DMS79 treated with DMSO at 0.1 percent for 48 hours (cell line): Measurements from ENCODE around the gene ST8SIA4.
"Not testable (repeated sequence)": the region's sequence is repeated elsewhere in the genome, so short reads cannot be mapped to it uniquely, and the experiment has no call there.

Experiments used
- DNase-seq: peaks from one replicate; lab custom pipeline; 2025; lab: John Stamatoyannopoulos, UW

The ST8SIA4 gene

GRCh38 chr5:100828071-100828897 lies 74.8 kb downstream of the ST8SIA4 start:
- DNase-seq: no peak

DNA sequence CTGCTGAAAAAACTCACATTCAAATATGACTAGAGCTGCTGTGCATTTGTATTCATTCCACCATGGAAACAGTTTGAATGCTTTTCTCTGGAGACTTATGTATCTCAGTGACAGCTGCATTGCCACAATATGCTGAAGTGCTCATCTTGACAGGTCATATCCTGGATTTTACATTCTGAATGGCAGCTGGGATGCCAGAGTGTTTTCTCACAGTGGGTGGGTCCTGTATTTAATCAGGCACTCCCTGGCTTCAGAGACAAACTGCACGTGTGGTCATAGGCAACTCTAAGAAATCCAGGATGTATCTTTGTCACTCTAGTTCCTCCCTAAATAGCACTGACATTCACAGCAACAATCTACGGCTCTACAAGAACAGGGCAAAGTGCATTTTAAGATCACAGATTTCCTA lies 75.6 kb downstream of the ST8SIA4 start:
- DNase-seq: no peak

DNA sequence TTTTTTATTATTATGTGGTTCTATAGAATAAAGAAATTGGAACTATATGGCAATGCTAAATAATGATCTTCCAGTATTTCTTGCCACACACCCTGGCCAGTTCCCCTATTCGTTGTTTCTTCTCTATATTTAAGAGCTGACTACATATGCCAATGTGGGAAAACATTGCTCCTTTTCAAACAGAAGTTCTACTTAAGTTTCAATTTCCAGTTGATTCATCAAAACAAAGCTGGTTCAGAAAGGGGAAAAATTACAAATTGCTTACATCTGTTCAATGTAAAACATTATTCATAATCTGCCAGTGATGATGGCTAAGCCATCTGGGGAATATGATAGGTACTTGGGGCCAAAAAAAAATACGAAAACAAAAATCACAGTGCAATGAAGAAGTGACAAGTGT lies 76.9 kb downstream of the ST8SIA4 start:
- DNase-seq: no peak

GRCh38 chr5:100824635-100825034 lies 78.4 kb downstream of the ST8SIA4 start:
- DNase-seq: no peak

- no peak for DNase-seq
Measured at GRCh38 chr5:100823812-100824211, 79.3 kb downstream of the ST8SIA4 start.

DNA sequence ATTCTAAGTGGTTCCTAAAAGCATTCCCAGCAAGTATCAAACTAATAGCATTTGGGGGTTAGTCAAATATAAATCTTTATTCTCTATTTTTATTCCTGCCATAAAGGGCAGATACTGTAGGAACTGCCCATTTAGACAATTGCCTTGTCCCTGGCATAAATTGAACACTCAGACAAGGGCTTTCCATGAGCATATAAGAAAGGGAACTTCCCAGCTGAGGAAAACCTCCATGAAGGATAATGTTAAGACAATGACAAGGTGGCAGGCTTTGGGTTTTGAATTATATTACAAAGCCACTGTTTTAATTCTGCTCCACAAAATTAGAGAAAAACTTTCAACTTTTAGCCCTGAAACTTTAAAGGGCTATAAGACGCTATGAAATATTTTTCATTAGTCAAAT lies 81.3 kb downstream of the ST8SIA4 start:
- no peak for DNase-seq

DNA sequence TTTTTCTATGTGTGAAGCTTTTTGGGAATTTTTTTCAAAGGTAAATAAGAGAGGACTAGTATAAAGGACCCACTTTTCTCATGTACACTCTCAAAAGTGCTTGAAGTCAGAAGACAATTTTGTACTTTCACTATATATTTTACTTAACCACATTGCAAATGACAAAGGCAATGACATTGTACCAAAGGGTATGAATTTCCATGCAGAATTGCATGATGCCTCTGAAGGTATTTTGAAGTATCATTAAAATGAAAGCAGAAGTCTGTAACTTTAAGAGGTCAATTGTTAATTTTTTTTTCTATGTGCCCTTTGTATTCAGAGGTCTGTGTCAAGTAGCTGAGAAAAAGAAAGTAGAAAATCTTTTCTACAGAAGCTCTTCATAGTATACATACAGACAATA lies 84.7 kb downstream of the ST8SIA4 start:
- no peak for DNase-seq

DNA sequence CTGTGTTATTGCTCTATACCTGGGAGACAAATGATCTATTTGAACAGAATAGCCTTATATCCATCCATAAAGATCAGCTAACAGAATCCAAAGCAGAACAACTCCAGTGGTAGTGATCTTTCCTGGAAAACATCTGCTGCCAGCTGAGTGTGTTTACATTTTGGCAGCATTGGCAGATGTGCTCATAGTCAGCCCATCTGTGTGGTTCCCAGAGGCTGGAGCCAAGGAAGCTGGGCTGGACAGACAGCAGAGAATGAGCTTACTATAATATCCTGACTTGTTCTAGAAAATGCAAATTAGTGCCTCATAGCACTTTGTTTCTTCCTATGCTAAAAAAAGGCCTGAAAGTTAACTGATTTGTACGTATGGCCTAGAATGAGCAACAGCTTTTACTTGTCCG lies 99.7 kb downstream of the ST8SIA4 start:
- no peak for DNase-seq

GRCh38 chr5:100802208-100802607 lies 100.9 kb downstream of the ST8SIA4 start:
- no peak for DNase-seq

GRCh38 chr5:100800562-100800961 lies 102.5 kb downstream of the ST8SIA4 start:
- DNase-seq: no peak

GRCh38 chr5:100799166-100799565 lies 103.9 kb downstream of the ST8SIA4 start:
- no peak for DNase-seq

DNA sequence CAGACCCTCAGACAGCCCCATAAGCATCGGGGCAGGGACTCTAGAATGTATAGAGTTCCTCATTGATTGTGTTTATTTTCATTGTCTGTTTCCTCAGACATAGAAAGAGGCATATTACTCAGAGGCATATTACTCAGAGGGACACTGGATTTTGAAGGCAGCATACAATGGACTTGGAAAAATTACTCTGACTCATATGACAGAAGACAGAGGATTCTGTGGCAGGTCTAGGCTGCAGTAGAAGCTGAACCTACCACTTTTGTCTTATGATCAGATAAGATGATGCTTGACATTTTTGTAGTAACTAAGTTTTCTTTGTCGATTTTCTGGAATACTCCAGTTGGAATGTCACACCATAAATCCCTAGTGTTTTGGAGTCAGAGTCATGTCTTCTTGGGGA lies 105.2 kb downstream of the ST8SIA4 start:
- DNase-seq: no peak

- DNase-seq: no peak
Measured at GRCh38 chr5:100796851-100797250, 106.2 kb downstream of the ST8SIA4 start.

DNA sequence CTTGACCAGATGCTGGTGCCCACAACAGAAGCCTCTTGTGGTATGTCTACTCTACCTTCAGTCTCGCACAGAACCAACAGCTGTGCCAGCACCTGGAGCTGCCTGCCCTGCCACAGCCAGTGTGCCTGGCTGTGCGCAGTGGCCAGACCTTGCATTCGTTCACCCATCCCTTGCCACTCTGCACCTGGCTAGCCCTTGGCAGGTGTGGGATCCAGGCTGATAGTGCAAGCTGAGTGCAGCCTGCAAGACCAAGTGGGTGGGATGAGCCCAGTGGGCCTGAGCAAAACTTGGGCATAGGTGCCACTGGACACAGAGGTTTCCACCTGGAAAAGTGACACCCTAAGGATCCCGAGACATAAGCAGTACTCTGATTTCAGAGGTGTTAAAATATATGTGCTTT lies 108.2 kb downstream of the ST8SIA4 start:
- no peak for DNase-seq

DNA sequence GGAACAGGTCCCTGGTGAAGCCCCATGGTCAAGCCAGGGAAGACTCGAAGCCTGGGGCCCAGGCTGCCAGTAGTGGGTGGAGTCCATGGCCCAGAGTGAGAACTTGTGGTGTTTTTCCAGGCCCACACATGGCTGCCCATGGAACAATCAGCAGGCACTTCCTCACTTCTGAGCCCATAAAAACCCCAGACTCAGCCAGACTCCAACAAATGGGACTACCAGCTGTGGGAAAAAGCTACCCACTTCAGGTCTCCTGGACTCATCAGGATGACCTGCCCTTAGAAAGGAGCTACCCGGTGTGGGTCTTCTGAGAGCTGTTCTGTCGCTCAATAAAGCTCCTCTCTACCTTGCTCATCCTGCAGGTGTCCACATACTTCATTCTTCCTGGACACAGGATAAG lies 108.9 kb downstream of the ST8SIA4 start:
- DNase-seq: no peak

DNA sequence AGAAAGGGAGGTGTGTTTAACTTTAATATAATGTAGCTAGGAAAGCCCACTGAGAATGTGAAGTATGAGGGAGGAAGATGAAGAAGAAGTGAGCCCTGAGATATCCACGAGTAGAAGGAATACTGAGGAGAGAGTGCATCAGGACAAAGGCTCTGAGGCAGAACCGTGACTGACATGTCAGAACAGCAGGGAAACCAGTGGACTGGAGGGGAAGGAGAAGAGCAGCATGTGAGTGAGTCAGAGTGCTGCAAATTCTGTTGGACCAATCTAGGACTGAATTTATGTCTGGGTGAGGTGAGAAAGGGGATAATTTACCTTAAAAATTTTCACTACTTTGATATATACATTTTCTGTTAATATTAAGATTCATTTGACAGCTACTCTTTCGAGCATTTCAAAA lies 110.3 kb downstream of the ST8SIA4 start:
- no peak for DNase-seq

DNA sequence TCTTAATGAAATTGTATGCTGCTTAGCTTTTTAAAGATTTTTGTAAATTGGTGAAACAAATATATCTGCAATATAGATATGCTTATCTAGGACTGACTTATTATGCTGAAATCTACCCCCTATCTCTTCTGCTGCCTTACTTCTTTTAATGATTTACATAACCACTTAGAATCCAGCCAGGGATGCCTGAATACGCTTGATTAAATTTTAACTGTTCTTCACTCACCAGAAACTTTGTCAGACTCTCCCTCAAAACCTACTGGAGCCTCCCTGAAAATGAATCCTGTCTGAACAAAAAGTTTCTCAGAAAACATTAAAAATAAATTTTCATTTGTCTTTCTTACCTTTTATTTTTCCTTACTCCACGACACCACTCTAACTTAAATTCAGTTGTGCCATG lies 111.7 kb downstream of the ST8SIA4 start:
- DNase-seq: no peak

DNA sequence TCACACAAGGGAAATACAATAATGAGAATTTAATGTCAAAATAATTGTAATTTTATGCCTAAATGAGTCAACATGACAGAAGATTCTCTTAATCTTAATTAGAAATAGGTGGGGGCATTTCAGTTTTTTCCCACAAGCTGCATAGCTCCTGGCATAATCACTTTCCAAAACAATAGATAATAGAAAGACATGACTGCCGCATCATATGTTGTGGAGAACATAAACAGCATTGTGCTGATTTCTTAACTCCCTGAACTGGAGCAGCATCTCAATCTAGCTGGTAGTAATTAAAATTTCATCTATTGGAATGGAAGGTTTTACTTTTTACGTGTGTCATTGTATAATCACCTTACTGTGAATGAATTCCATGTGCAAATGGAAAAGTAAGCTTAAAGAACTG lies 112.1 kb downstream of the ST8SIA4 start:
- no peak for DNase-seq

GRCh38 chr5:100790170-100790665 lies 112.9 kb downstream of the ST8SIA4 start:
- no peak for DNase-seq

GRCh38 chr5:100789694-100790093 lies 113.4 kb downstream of the ST8SIA4 start:
- no peak for DNase-seq

DNA sequence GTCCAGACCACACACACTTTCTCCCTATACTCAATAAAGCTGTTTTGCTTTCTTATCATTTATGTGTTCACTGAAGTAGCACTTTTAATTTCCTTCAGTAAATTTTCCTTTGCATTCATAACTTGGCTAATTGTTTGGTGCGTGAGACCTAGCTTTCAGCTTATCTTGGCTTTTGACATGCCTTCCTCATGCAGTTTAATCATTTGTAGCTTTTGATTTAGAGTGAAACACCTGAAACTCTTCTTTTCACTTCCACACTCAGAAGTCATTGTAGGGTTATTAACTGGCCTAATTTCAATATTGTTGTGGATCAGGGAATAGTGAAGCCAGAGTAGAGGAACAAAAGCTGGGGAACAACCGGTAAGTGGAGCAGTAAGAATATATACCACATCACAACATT lies 114.7 kb downstream of the ST8SIA4 start:
- no peak for DNase-seq

DNA sequence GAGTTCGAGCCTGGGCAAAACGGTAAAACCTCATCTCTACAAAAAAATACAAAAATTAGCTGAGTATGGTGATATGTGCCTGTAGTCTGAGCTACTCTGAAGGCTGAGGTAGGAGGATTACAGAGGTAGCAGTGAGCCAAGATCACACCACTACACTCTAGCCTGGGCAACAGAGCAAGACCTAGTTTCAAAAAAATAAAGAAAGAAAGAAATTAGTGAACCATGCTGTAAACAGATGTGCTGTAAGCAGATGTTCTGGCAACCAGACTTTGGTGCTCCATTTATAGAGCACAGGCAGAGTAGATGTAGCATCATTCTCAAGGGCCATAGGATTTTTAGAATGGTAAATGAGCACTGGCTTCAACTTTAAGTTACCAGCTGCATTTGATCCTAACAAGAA lies 115.4 kb downstream of the ST8SIA4 start:
- no peak for DNase-seq

DNA sequence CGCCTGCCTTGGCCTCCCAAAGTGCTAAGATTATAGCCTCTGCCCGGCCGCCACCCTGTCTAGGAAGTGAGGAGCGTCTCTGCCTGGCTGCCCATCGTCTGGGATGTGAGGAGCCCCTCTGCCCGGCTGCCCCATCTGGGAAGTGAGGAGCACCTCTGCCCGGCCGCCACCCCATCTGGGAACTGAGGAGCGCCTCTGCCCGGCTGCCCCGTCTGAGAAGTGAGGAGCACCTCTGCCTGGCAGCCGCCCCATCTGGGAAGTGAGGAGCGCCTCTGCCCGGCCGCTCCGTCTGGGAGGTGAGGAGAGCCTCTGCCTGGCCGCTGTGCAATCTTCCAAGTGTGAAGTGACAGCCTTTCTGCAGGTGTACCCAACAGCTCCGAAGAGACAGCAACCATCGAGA lies 117.5 kb downstream of the ST8SIA4 start:
- not testable (repeated sequence) for DNase-seq

- DNase-seq: no peak
Measured at GRCh38 chr5:100780376-100780870, 122.7 kb downstream of the ST8SIA4 start.
